GM19468 (cell line): Measurements from ENCODE around the gene DNAAF8.

Experiments
- ATAC-seq: cut with Tn5 transposase; IDR thresholded peaks from one replicate; pipeline ENCODE4 v1.9.1; 2021; ENCODE audit warnings: mild to moderate bottlenecking, moderate library complexity, moderate number of reproducible peaks; ENCODE audit not compliant: unreplicated experiment; ENCODE audit errors: extremely low read depth

Gene DNAAF8

GRCh38 chr16:4748682-4749411 lies 14.5 kb downstream of the DNAAF8 start:
- no peak for ATAC-seq

- no peak for ATAC-seq
These were observed 15.4 kb downstream of the DNAAF8 start for GRCh38 chr16:4749700-4750257.

DNA sequence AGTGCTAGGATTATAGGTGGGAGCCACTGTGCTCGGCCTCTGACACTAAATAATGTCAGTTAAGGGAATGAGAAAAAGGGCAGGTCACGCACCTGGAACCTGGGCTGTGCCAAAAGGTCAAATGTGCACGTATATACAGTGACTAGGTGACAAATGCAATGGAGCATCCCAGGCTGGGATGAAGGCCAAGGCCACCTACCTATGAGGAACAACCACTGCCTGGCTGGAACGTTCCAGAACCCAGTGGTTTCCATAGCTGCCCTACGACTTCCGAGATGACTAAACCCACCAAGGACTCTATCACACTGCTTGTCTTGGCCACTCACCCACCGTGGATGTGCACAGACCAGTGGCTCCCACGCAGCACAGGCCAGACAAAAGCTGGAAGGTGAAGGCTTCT lies 16.6 kb downstream of the DNAAF8 start:
- no peak for ATAC-seq

DNA sequence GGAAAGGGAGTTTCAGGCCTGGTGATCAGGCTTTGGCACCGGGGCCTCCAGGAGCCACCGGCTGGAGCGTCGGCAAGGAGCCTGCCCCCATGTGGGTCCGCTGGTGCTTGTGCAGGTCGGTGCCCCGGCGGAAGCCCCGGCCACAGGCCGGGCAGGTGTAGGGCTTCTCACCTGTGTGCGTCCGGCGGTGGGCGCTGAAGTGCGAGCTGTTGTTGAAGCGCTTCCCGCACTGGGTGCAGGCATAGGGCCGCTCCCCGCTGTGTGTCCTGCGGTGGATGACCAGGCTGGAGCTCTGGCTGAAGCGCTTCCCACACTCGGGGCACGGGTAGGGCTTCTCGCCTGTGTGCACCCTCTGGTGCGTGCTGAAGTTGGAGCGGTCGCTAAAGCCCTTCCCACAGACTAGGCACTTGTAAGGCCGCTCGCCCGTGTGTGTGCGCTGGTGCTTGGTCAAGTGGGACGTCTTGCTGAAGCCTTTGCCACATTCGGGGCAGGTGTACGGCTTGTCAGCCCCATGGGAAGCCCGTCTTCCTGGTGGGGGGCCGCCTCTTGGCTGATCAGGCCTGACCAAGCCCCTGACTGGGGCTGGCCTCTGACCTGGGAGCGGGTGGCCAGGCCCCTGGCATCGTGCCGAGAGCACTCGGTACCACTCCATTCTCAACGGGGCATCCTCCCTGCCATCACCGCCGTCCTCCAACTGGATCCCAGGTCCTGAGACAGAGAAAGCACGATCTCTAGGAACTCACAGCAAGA lies 18.2 kb downstream of the DNAAF8 start:
- ATAC-seq = no peak

GRCh38 chr16:4753227-4753626 lies 18.9 kb downstream of the DNAAF8 start:
- ATAC-seq = no peak

- no peak for ATAC-seq
These were observed 20.5 kb downstream of the DNAAF8 start for GRCh38 chr16:4754865-4755264.

GRCh38 chr16:4755687-4756086 lies 21.4 kb downstream of the DNAAF8 start:
- no peak for ATAC-seq

- no peak for ATAC-seq
These were observed 26.0 kb downstream of the DNAAF8 start for GRCh38 chr16:4760221-4760910.

- ATAC-seq = no peak
These were observed 27.9 kb downstream of the DNAAF8 start for GRCh38 chr16:4762205-4762604.

DNA sequence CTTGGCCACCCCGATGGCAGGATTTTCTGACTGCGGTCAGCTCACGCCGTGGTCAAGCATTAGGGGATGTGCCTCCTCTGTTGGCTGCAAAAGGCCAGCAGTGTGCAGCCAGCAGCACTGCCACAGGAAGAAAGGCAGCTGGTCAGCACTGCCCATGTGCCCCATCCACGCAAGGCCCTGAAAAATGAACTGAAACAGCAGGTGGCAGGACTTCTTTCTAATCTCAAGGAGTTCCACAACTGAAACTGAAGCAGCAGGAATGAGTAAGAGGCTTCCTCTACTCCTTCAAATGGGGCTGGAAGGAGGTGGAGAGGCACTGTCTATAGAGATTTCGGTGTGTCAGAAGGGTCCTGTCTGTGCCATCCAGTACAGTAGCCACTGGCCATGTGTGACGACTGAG lies 29.5 kb downstream of the DNAAF8 start:
- no peak for ATAC-seq

DNA sequence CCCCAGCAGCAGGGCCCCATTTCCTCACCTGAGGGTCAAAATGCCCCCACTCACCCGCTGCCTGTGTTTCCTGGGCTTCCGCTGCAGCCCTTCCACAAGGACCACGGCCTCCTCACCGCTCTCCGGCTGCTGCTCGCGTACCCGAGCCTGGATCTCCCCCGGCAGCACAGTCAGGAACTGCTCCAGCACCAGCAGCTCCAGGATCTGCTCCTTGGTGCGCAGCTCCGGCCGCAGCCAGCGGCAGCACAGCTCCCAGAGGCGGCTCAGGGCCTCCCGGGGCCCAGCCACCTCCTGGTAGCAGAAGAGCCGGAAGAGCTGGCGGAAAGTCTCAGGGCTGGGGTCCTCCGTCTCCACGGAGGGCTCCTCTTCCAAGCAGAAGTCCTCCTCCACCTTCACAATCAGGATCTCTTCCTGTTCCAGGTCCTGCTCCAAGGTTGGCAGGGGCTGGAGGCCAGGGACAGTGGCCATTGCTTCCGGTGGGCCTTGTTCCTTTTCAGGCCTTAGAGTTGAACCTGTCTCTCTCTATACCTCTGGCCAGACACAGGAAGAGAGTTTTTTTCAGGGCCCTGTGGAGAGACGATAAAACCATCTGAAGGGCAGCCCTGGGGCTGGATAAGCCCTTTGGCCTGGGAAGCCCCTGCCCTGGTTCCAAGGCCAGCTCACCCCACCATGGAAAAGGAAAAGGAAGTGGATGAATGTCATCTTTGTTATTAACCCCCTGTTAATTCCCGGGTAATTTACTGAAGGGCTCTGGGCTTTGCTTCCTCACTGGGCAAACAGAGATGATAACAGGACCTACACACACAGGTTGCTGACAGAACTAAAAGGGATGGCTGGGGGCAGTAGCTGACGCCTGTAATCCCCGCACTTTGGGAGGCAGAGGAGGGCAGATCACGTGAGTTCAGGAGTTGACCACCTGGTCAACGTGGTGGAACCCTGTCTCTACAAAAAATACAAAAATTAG lies 31.5 kb downstream of the DNAAF8 start:
- ATAC-seq = no peak

- peak; percentile 80 for ATAC-seq
These were observed 32.7 kb downstream of the DNAAF8 start, which contains the start of gene ZNF500 for GRCh38 chr16:4766875-4767628. Gene ZNF500, minus strand, starts transcription at chr16:4767162. Its CDS starts 1,184 bp downstream, at chr16:4765978.

DNA sequence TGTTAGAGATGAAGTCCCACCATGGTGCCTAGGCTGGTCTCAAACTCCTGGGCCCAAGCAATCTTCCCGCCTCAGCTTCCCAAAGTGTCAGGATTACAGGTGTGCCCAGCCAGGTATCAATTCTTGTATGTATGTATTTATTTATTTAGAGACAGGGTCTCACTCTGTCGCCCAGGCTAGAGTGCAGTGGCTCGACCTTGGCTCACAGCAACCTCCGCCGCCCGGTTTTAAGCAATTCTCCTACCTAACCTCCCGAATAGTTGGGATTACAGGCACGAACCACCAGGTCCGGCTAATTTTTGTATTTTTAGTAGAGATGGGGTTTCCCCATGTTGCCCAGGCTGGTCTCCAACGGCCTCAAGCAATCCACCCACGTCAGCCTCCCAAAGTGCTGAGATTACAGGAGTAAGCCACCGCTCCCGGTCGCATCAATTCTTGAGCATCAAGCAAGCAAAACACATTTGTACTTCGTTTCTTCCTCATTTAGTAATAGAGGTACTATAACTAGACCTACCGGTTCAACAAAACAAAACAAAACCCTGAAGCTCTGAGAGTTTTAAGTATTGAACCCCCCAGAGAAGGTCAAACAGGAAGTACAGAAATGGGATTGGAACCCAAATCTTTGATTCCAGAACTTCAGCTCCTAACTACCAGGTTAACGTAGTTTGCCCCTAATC lies 33.7 kb downstream of the DNAAF8 start:
- no peak for ATAC-seq

DNA sequence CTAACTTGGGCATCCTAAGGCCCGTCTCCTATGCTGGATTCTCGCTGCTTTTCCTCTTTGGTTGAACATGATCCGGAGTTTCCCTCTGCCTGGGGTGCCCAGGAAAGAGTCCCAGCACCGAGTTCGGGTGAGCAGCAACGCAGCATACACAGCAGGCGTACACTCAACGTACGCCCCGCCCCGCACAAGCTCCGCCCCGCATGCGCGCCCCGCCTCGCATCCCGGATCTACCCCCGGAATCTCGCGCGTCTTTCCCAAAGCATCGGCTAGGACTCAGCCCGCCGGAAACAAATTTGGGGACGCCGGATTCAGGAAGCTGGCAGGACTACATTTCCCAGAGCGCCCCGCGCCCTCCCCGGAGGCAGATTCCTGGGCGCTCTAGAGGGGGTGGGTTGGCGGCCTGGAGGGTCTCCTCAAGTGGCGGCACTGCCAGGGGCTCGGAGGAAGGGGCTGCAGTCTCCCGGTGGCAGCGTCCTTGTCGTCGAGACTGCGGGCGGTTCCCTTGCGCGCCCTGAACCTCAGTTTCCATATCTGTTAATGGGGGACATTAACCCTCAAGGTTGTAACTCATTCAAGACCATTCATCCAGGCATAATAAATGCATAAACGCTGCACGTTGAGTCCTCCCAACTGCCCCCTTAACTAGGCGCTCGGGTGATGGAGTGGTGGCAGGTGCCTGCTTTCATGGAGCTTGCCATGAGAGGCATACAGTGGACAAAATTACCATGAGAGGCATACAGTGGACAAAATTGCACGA lies 34.4 kb downstream of the DNAAF8 start:
- ATAC-seq = no peak

- ATAC-seq = no peak
These were observed 34.9 kb downstream of the DNAAF8 start for GRCh38 chr16:4769306-4769638.

GRCh38 chr16:4771646-4772045 lies 37.3 kb downstream of the DNAAF8 start:
- no peak for ATAC-seq

GRCh38 chr16:4772351-4772750 lies 38.0 kb downstream of the DNAAF8 start:
- no peak for ATAC-seq

DNA sequence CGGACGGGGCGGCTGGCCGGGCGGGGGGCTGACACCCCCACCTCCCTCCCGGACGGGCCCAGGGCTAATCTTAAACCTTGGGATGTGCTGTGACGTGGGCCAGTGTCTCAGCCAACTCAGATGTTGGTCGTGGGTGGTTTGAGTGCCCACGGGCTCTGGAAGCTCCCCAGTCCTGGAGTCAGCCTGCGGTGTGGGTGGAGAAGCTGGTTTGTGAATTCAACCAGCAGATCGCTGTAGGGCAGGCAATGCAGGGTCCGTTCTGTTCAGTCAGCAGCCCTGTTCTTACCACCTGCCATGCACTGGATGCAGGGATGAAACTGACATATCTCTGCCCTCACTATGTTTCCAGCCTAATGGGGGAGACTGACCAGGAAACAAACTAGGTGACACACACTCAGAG lies 40.7 kb downstream of the DNAAF8 start:
- ATAC-seq = no peak
